NB4 (cell line): ENCODE results near the gene PDLIM7.

Experiments
- MYC ChIP-seq: IDR thresholded peaks from 2 replicates; pipeline ENCODE4 v1.6.1; 2011; ENCODE audit warnings: low read depth, low read length
- POLR2A ChIP-seq: IDR thresholded peaks from 2 replicates; pipeline ENCODE4 v1.6.1; 2011; ENCODE audit warnings: mild to moderate bottlenecking; ENCODE audit not compliant: insufficient read length; ENCODE audit errors: extremely low read depth
- TF ChIP-seq, protein P1 (sequence below): IDR thresholded peaks from one replicate; pipeline ENCODE4 v1.5.1; 2012; ENCODE audit warnings: low read depth, low read length
- TF ChIP-seq, protein P2 (sequence below): IDR thresholded peaks from 2 replicates; pipeline ENCODE4 v1.6.1; 2011; ENCODE audit warnings: low read depth, low read length

DNA sequence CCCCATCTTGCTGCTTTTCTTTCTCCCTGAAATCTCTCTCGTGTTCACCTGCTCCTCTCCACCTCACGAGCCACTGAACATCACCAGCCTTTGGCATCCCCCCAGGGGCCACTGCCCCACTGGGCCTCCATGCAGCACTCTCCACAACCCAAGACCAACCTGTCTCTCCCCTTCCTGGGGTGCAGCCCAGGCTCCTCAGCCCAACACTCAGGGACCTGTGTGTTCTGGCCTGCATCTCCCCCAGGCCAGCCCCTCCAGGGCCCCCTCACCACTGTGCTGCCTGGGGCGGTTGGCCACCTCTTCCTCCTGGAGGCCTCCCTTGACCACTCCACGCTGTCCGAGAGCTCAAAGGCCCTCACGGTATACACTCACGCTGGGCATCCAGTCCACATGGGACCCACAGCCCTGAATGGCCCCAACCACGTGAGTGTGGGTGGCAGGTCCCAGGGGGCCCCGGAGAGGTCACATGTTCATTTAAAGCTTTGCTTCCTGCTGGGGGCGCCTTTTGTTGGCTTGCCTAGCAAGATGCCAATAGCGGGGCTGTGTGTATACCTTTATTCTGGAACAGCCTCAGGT is 12.7 kb upstream of the PDLIM7 start:
- TF ChIP-seq, protein P1, sequence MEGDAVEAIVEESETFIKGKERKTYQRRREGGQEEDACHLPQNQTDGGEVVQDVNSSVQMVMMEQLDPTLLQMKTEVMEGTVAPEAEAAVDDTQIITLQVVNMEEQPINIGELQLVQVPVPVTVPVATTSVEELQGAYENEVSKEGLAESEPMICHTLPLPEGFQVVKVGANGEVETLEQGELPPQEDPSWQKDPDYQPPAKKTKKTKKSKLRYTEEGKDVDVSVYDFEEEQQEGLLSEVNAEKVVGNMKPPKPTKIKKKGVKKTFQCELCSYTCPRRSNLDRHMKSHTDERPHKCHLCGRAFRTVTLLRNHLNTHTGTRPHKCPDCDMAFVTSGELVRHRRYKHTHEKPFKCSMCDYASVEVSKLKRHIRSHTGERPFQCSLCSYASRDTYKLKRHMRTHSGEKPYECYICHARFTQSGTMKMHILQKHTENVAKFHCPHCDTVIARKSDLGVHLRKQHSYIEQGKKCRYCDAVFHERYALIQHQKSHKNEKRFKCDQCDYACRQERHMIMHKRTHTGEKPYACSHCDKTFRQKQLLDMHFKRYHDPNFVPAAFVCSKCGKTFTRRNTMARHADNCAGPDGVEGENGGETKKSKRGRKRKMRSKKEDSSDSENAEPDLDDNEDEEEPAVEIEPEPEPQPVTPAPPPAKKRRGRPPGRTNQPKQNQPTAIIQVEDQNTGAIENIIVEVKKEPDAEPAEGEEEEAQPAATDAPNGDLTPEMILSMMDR = peak; percentile 18
- TF ChIP-seq MYC (peak; percentile 91), POLR2A (no peak)
- TF ChIP-seq, protein P2, sequence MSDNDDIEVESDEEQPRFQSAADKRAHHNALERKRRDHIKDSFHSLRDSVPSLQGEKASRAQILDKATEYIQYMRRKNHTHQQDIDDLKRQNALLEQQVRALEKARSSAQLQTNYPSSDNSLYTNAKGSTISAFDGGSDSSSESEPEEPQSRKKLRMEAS = peak; percentile 98
